ENCODE results near the gene BNIP3. TPM values are rescaled to one million over a fixed set of nuclear protein-coding genes. Genes with fewer than 3 reads are reported as not detected.
A peak's percentile ranks its signal among the peaks of the same experiment; 100 is the strongest.
"Not testable (repeated sequence)": the region's sequence is repeated elsewhere in the genome, so short reads cannot be mapped to it uniquely, and the experiment has no call there.

Gene BNIP3
- total RNA-seq, 1 donor from 2014 or later: 278 TPM

GRCh38 chr10:132001238-132001972, 19.7 kb upstream of the BNIP3 start:
- DNase-seq (ENCODE audit: low read depth): no peak

GRCh38 chr10:131998845-131999681, 17.3 kb upstream of the BNIP3 start:
- DNase-seq (ENCODE audit: low read depth): no peak

DNA sequence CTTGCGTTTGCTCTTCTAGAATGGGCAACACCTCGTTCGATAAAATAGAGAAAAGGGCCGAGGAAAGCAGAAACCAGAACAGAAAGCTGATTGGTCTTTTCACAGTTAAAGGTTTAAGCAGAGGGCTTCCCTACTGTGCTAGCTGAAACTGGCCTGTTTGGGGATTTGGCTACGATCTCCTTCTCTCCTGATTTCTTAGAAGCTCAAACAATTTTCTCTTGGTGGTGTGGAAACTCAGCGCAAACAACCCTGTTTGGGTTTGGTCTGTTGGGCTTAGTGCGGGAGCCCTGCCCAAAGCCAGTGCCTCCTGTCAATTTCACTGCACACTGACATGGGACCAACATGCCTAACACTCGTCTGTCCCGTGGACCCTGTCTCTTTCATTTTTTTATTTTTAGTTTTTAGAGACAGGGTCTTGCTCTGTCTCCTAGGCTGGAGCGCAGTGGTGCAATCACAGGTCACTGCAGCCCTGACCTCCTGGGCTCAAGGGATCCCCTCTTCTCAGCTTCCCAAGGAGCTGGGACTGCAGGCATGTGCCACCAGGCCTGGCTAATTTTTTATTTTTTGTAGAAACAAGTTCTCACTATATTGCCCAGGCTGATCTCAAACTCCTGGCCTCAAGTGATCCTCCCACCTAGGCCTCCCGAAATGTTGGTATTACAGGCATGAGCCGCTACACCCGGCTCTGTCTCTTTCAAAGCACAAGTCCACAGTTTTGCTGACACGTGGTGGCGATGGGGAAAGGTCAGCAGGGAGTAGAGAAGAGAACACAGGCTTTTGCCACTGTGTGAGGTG, 16.5 kb upstream of the BNIP3 start:
- no peak for DNase-seq (ENCODE audit: low read depth)

DNA sequence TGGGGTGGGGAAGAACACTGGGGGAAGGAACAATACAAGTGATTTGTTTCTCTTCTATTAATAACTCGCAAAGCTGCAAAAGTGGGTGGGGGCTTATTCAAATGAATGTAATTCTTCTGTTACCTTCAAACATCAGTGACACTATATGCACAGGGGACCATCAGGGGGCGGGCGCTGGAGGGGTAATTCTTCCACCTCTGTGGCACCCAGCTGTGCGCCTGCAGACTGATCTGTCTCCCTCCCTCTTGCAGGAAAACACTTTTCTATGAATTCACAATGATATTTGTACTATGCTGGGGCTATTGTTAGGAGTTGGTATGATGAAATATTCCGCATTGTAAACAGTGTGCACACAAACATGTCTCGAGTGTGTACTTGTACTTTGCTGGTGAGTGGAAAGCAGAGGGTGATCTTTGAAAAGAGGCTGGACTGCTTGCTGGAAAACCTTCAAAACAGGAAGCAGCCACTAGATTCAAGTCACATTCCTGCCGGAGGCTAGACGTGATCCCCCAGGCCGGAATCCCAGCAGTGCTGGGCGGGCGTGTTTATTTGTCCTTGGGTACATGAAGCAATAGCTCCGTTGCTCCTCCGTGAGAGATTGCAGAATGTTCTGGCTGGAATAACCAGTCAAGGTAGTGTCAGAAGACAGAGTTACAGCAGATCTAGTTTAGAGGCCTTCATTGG, 15.8 kb upstream of the BNIP3 start:
- DNase-seq (ENCODE audit: low read depth): peak; percentile 76

- DNase-seq (ENCODE audit: low read depth): no peak
Measured at GRCh38 chr10:131996466-131997365, 15.0 kb upstream of the BNIP3 start.

GRCh38 chr10:131994435-131994834, 12.7 kb upstream of the BNIP3 start:
- no peak for DNase-seq (ENCODE audit: low read depth)

DNA sequence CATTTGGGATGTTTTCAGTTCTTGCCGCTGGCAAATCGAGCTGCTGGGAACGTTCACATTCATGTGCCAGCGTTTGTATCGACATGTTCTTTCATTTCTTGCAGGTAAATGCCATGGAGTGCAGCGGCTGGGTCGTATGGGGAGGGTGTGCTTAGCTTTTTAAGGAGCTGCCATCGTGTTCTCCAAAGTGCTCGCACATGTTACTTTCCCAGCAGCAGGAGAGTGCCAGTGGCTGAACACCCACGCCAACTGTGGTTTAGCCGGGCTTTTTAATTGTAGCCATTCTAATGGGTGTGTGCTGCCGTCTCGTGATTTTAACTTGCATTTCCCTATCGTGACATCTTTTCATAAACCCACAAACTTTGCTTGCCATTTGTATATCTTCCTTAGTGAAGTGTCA, 11.6 kb upstream of the BNIP3 start:
- no peak for DNase-seq (ENCODE audit: low read depth)

- DNase-seq (ENCODE audit: low read depth): no peak
Measured at GRCh38 chr10:131991726-131992125, 10.0 kb upstream of the BNIP3 start.

GRCh38 chr10:131987786-131988185, 6.1 kb upstream of the BNIP3 start:
- DNase-seq (ENCODE audit: low read depth): not testable (repeated sequence)

DNA sequence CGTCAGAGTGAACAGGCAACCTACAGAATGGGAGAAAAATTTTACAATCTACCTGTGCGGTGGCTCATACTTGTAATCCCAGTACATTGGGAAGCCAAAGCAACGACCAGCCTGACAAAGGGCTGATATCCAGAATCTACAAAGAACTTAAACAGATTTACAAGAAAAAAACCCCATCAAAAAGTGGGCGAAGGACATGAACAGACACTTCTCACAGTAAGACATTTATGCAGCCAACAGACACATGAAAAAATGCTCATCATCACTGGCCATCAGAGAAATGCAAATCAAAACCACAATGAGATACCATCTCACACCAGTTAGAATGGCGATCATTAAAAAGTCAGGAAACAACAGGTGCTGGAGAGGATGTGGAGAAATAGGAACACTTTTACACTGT, 5.6 kb upstream of the BNIP3 start:
- DNase-seq (ENCODE audit: low read depth): not testable (repeated sequence)

GRCh38 chr10:131986851-131987250, 5.1 kb upstream of the BNIP3 start:
- not testable (repeated sequence) for DNase-seq (ENCODE audit: low read depth)

DNA sequence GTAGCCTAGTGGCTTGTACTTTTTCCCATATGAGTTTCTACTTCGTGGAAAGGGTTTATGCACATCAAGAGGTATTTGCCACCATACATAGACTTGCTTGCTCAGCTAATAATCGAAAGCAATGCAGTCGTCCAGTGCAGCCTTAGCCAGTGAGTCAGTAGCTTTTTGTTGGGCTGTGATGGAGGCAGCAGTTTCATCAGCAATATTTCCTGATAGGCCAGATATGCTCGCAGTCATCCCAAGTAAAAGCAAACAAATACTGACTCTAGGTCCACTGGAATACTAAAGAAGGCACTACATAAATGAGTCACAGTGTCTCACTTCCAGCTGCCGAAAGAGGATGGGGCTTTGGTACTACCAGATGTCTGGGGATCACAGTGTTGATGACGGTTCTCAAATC, 2.1 kb upstream of the BNIP3 start:
- DNase-seq (ENCODE audit: low read depth): no peak

- no peak for DNase-seq (ENCODE audit: low read depth)
Measured at GRCh38 chr10:131982796-131983195, 1.1 kb upstream of the BNIP3 start.

- no peak for DNase-seq (ENCODE audit: low read depth)
Measured at GRCh38 chr10:131982185-131982756, 548 bp upstream of the BNIP3 start.

GRCh38 chr10:131980761-131981428, 828 bp downstream of the BNIP3 start:
- DNase-seq (ENCODE audit: low read depth): no peak

GRCh38 chr10:131980321-131980720, 1.4 kb downstream of the BNIP3 start:
- no peak for DNase-seq (ENCODE audit: low read depth)

DNA sequence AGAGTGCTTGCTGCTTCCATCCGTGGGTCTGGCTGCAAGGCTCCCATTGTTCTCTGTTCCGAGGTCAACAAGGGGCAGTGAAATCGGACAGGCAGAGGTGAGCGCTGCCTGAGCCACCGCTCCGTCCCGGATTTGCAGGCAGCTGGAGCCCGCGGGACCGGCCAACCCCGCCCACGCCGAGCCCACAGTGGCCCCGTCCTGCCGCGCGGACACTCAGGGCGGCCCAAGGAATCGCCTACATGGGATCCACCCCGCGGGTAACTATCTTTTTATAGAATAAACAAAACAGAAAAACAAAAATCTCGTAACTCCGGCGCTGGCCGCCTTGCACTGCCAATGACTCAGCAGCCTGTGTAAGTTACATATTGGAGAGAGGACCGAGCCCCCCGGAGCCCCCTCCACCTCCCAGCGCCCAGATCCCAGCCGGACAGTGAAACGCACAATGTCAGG, 1.9 kb downstream of the BNIP3 start:
- DNase-seq (ENCODE audit: low read depth): no peak

- DNase-seq (ENCODE audit: low read depth): no peak
Measured at GRCh38 chr10:131979336-131979735, 2.4 kb downstream of the BNIP3 start.

DNA sequence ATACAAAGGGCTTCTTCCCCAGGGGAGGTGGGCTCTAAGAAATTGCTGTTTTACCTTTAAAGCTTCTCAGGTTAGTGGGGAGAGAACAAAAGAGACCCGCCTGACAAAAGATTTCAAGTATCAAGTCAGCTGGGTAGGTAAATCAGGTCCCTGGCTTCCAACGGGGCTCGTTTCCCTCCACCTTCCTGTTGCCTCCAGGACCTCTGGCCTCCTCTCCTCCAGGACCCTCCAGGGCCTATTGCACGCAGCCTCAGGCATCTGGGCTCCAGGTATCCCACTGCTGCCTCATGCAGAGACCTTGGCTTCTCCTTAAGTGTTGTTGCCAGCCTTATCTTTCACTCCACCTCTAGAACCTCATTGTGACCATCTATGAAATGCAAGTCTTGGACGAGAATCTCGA, 2.9 kb downstream of the BNIP3 start:
- no peak for DNase-seq (ENCODE audit: low read depth)

DNA sequence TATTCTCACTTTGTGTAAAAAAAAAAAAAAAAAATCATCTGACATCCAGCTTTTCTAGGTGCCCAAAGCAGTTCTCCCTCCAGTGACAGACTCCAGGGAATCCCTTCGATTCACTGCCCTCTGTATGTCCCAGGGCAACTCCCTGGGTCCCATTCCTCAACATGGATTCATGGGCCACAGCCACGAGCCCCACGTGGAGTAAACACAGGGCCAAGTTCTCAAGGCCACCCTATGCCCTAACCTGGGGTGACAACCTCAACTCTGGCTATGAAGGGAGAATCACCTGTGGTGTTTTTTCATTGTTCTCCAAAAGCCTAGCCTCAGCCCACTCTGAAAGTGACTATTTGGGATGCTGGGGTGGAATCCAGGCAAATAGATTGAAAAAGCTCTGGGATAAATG, 3.4 kb downstream of the BNIP3 start:
- DNase-seq (ENCODE audit: low read depth): no peak

Data from renal cortical epithelial cell (primary cell).